ENCODE results near the gene ENTPD3. TPM values are rescaled to one million over a fixed set of nuclear protein-coding genes. Genes with fewer than 3 reads are reported as not detected.

ENTPD3 gene
- total RNA-seq, 1 experiment from 2014 or later, result 4.0 TPM

DNA sequence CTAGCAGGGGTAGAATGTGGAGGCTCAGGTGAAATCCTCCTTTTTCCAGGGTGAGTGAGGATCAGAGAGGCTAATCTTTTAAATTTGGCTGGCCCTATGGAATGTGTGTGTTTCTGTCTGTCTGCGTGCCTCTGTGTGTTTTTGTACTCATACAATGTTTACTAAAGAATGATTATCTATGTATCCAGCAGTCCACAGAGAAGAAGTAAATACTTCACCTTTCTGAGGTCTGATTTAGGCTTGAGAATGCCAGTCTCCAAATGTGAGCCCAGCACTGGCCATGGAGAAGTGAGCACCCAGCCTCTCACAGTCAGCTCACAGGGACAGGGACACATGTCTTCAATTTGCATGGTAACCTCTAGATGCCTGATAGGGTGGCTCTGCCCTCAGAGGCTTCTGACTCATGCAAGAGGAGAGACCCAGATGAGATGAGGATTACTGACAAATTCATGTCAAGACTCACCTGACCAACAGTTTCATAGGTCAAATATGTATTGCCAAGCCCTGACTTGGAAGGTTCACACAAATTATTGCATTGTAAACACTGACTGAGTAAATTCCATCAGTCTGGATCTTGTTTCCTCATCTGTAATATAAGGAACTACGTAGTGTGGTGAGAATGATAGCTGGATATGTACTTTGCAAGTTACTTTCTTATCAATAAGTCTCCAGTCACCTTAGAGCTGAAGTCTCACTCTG is 31.0 kb downstream of the ENTPD3 start:
- Mint-ChIP-seq H3K9me3 (ENCODE audit: low read depth, unreplicated experiment) (no peaks in the 10 kb centered on the region), H3K36me3 (ENCODE audit: insufficient read depth, unreplicated experiment) (no peaks in the 10 kb centered on the region), H3K4me1 (ENCODE audit: low read depth, unreplicated experiment) (no peaks in the 10 kb centered on the region), H3K27me3 (ENCODE audit: unreplicated experiment) (no peaks in the 10 kb centered on the region), H3K27ac (ENCODE audit: unreplicated experiment) (no peak overlapping the region), H3K4me3 (ENCODE audit: low read depth, unreplicated experiment) (no peak overlapping the region)
- intact Hi-C loops (cut with micrococcal nuclease; ENCODE audit: unreplicated experiment), result no loop called here
- no TSS peak for BruUV-seq (replicated peaks)
- no peak for DNase-seq
- CTCF ChIA-PET, result no interaction called here
- TF ChIP-seq CTCF (IDR thresholded peaks at IDR 0.05; ENCODE audit: unreplicated experiment), result no peak

DNA sequence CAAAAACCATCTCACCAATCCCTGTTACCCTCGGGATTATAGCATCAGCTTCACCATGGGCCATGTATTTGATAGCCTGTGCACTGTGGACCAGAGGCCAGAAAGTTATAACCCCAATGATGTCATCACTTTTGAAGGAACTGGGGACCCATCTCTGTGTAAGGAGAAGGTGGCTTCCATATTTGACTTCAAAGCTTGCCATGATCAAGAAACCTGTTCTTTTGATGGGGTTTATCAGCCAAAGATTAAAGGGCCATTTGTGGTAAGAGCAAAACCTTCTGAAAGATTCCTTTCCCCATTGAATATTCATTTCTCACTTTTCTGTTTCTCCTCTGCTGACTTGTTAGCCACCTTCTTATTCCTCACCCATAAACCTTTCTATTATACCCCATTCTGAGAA is 35.9 kb downstream of the ENTPD3 start:
- TF ChIP-seq CTCF (IDR thresholded peaks at IDR 0.05; ENCODE audit: unreplicated experiment), result no peak
- H3K4me1 Mint-ChIP-seq (ENCODE audit: low read depth, unreplicated experiment), result no peaks in the 10 kb centered on the region
- intact Hi-C loops (cut with micrococcal nuclease; ENCODE audit: unreplicated experiment), result no loop called here
- H3K4me3 Mint-ChIP-seq (ENCODE audit: low read depth, unreplicated experiment), result no peak overlapping the region
- H3K27ac Mint-ChIP-seq (ENCODE audit: unreplicated experiment), result no peak overlapping the region
- no peaks in the 10 kb centered on the region for H3K9me3 Mint-ChIP-seq (ENCODE audit: low read depth, unreplicated experiment)
- DNase-seq, result no peak
- CTCF ChIA-PET, result no interaction called here
- no peaks in the 10 kb centered on the region for H3K36me3 Mint-ChIP-seq (ENCODE audit: insufficient read depth, unreplicated experiment)
- no peaks in the 10 kb centered on the region for H3K27me3 Mint-ChIP-seq (ENCODE audit: unreplicated experiment)
- no TSS peak for BruUV-seq (replicated peaks)

DNA sequence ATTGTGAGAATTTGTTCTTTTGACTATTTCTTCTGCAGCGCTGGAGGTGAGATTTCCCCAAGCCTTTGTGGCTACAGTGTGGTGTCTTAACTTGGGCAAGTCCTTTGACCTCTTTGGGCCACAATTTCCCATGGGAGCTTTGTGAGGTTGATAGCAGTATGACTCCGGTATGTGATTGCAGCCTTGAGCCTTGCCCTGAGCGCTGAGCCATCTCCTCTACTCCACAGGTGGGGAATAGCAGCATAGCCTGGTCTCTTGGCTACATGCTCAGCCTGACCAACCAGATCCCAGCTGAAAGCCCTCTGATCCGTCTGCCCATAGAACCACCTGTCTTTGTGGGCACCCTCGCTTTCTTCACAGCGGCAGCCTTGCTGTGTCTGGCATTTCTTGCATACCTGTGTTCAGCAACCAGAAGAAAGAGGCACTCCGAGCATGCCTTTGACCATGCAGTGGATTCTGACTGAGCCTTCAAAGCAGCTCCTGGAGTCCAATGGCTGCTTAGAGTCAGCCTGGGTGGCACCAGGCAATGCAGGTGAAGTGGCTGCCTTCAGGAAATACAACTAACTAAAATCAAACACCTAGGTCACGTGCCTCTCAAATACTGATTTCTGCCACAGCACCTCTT is 40.2 kb downstream of the ENTPD3 start:
- Mint-ChIP-seq H3K27ac (ENCODE audit: unreplicated experiment) (no peak overlapping the region), H3K4me3 (ENCODE audit: low read depth, unreplicated experiment) (no peak overlapping the region), H3K36me3 (ENCODE audit: insufficient read depth, unreplicated experiment) (no peaks in the 10 kb centered on the region), H3K4me1 (ENCODE audit: low read depth, unreplicated experiment) (no peaks in the 10 kb centered on the region), H3K27me3 (ENCODE audit: unreplicated experiment) (no peaks in the 10 kb centered on the region), H3K9me3 (ENCODE audit: low read depth, unreplicated experiment) (no peaks in the 10 kb centered on the region)
- no TSS peak for BruUV-seq (replicated peaks)
- intact Hi-C loops (cut with micrococcal nuclease; ENCODE audit: unreplicated experiment), result no loop called here
- CTCF ChIA-PET, result no interaction called here
- TF ChIP-seq CTCF (IDR thresholded peaks at IDR 0.05; ENCODE audit: unreplicated experiment), result no peak
- DNase-seq, result no peak

DNA sequence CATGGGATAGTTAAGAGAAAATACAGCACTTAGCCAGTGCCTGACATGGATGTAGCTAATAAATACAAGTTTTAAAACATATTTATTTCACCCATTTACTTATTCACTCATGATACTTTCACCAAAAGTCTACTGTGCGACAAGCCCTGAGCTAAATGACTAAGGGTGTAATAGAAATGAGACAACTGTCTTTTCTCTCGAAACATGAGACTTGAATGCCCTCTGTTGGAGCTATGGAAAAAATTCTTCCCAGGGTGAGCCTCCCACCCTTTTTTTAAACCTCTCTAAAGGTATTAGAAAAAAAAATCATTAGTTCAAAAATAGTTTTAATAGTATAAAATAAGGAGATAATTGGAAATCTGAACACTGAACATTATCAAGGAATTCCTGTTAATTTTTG is 45.8 kb downstream of the ENTPD3 start:
- intact Hi-C loops (cut with micrococcal nuclease; ENCODE audit: unreplicated experiment), result loop anchor here (2.0 to 10.0 kb wide), 2 partner anchors 106 to 238 kb away; no protein-coding TSS in a partner anchor
- H3K27me3 Mint-ChIP-seq (ENCODE audit: unreplicated experiment), result no peaks in the 10 kb centered on the region
- CTCF ChIA-PET, result no interaction called here

More for the DNA sequence above, 45.8 kb downstream of the ENTPD3 start:
- no peaks in the 10 kb centered on the region for H3K9me3 Mint-ChIP-seq (ENCODE audit: low read depth, unreplicated experiment)
- no TSS peak for BruUV-seq (replicated peaks)
- no peak for DNase-seq
- H3K36me3 Mint-ChIP-seq (ENCODE audit: insufficient read depth, unreplicated experiment), result no peaks in the 10 kb centered on the region
- no peak for TF ChIP-seq CTCF (IDR thresholded peaks at IDR 0.05; ENCODE audit: unreplicated experiment)
- no peak overlapping the region for H3K27ac Mint-ChIP-seq (ENCODE audit: unreplicated experiment)
- H3K4me3 Mint-ChIP-seq (ENCODE audit: low read depth, unreplicated experiment), result no peak overlapping the region
- no peaks in the 10 kb centered on the region for H3K4me1 Mint-ChIP-seq (ENCODE audit: low read depth, unreplicated experiment)

All from Calu3 (cell line).